HTERT RPE-1 (cell line): ENCODE results near the gene PLEKHG1.

Experiments used
- in situ Hi-C: fragments of 300-500 bp; cut with MboI; formaldehyde crosslinking; loops from 4 replicates; pipeline ENCODE4 v1.14.3; 2020; ENCODE audit warnings: low sequenced_read_pairs

PLEKHG1 gene

DNA sequence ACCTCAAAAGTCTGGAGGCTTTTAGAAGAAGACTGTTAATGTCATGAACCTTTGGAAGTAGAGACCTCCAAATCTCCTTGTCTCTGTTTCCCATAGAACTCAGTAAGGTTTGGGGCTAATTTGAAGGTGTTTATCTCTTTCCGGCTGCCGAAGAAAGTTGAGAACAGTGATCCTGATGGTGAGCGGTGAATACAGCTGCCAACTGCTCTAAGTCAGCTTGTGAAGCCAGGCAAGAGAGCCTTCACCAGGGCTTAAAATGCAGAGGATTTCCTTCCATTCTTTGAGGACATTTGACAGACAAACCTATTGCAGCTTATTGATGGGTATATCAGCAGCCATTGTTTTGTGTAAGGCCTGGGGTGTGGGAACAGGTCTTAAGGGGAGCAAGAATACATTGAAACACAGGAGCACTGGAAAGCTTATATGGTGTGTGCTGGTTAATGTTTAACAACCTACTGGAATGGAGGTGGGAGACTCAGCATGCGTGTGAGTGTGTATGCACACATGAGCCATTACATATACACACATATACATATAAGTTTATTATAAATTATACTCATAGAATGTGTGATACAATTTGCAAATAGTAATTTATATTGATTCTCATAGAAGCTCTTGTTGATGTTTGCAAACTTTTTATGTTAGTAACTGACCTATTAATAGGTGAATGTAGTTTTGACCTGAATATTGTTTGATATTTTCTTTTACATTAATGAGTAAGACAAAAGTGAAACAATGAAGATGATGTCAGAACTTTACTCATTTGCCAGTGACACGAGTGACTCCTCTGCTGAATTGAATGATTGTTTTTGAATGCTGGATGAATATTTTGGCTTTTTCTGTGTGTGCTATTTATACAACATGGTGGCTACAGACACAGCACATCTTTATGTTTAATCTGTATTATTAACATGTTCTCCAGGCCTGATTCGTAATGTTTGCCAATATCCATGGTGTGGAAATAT, 18.1 kb downstream of the PLEKHG1 start:
- in situ Hi-C loops: no loop called here

DNA sequence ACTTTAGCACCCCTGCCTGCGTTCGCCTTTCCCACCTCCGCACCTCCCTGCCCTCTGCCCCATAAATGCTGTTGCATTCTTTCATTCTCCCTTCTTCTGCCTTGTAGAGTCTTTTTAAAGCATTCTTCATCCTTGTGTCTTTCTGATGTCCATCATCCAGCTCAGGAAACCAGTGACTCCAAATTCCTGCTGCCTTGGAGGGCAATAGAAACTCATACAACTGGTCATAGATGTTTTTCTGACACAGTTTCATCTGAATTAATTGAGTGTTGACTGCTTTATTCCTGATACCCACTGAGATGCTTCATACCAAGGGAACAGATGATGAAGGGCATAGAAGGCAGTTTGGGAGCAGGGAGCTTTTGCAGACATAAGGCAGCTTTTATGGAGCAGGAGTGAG, 19.6 kb downstream of the PLEKHG1 start:
- in situ Hi-C loops: no loop called here

- in situ Hi-C loops: no loop called here
These were observed 20.6 kb downstream of the PLEKHG1 start for GRCh38 chr6:150620244-150620643.

DNA sequence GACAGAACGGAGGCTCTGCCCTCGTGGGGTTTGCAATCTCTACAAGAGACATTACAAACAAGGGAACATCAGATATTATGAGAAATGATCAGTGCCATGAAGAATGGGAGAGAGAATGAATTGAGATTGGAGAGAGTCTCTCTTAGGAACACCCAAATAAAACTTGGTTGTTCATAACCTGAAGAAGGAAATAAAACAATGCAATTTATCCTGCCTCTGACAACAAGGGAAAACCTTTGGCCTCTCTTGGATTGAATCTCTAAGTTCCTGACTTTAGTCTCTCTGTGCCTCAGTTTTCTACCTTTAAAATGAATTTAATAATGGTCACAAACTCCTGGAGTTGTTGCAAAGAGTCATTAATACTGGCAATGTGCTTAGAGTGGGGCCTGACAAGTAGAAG, 21.1 kb downstream of the PLEKHG1 start:
- in situ Hi-C loops: no loop called here

DNA sequence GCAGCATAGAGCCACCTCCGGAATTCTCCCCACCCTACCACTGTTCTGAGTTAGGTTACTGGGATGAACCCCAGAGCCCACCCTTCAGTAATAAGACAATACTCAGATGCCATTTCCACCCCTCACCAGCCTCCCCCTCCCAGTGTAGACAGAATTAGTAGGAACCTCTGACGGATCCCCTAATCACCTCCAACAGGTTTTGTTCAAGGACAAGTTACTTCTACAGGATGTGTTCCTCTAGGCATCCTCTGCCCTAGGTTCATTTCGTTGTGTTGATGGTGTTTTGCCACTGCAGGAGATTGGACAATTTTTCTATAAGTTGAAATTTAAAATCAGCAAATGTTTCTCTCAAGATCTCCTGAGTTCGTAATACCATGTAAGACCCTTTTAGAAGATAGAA, 22.8 kb downstream of the PLEKHG1 start:
- in situ Hi-C loops: no loop called here

GRCh38 chr6:150622941-150623874, 23.5 kb downstream of the PLEKHG1 start:
- in situ Hi-C loops: no loop called here

DNA sequence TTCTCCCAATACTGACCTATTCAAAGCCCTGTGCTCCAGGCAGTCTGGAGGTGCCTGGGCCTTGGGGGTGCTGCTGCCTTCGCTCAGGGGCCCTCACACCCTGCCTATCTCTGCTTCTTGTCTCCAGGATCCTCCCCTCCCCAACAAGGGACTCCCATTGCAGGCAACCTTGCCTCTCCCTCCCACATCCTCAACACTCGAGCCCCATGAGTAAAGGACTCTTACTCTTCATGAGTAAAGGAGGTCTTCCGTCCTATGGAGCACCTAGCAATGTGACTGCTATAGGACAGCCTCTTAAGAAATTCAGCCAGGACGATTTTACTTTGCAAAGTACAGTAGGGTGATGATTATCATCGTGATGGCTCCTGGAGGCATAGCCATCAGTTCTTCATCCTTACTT, 24.5 kb downstream of the PLEKHG1 start:
- in situ Hi-C loops: no loop called here

- in situ Hi-C loops: no loop called here
These were observed 26.2 kb downstream of the PLEKHG1 start for GRCh38 chr6:150625927-150626326.

DNA sequence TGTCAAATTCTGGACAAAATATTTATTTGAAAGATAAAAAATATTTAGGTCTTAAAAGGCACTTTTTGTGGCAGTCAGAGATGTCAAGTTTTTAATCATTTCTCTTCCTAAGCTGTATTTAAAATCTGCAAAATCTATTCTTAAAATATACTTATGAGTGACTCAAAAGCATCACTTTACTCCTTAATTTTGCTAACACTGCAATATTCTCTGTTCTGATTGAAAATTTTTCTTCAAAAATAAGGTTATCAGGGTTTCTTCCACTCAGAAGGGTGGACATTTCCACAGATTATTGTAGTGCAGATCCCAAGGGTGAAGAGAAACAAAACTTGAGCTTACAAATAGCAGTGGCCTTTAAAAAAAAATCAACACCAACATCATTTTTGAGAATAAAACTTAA, 27.5 kb downstream of the PLEKHG1 start:
- in situ Hi-C loops: no loop called here

DNA sequence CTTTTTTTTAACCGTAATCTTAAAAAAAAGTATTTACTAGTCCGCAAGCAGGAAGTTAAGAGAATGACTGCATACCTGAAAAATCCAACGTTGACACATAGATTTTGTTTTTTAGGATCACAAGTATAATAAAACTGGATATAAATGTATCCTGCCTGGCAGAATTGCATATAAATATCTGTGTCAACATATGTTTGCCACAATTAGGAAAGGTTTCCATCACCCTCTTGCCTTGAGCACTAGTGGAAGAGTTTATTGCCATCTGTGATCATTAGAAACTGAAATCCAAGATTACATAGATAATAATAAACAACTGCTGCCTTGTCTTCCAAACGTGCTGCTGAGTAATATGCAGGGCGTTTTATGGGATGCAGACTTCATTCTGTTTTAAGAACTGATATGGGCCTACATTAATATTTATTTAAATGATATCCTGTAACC, 27.9 kb downstream of the PLEKHG1 start:
- in situ Hi-C loops: no loop called here

DNA sequence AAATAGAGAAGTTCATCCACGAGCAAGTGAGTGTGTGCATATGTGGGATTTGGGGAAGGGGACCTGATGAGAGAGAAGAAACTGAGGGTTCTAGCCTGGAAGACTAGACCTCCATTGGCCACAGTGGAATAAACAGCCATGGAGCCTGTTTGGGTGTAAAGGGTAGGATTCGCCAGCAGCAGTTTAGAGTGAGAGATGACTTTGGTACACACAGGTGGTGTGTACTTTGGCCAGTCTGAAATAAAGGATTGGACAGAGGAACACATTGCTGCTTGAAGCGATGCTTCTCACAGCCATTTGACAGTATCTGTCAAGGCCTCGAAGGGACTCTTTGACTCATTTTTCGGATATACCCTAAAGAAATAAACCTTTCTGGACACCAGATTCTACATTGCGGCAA, 29.2 kb downstream of the PLEKHG1 start:
- in situ Hi-C loops: no loop called here

GRCh38 chr6:150631283-150631983, 31.7 kb downstream of the PLEKHG1 start:
- in situ Hi-C loops: no loop called here

DNA sequence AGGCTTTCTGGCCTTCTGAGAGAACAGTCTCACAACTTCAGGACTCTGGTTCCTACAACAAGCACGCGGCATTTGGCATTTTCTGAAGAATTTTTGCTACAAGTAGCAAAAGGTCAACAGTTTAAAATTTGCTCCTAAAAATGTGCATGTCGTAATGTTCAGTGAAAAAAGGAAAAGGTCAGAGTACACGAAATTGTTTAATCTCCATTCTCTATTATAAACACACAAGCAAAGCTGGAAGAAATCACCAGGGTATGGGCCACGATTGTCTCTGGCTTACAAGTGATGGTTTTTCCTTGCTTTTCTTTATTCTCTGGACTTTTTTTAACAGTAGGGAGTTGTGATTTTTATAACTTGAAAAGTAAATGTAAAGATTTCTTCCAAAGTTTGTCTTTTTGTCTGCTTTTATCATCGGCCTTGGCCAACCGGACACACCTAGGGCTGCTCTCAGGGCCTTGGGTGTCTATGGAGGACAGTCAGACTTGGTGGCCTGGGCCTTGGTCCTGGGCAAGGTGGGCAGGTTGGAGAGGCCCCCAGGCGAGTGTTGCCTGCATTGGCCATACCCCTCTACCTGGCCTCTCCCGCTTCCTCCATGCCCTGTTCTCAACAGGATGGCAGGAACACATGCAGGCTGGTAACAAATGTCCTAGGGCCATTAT, 32.4 kb downstream of the PLEKHG1 start:
- in situ Hi-C loops: no loop called here

- in situ Hi-C loops: no loop called here
These were observed 33.2 kb downstream of the PLEKHG1 start for GRCh38 chr6:150632785-150633485.

DNA sequence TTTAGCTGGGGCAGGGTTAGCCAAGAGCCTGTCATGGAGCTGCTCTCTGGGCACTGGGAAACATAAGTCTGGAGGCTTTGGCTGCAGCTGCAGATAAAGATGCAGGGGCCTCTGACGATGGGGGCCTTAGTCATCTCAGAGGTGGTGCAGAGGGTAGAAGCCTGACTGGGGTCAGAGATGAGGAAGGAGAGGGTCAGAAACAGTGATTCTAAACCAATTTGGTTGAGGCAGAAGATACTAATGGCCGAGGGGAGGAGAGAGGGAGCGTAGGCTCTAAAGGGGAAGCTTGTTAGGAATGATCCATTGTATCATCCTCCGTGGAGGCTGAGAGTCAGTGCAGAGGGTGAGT, 33.8 kb downstream of the PLEKHG1 start:
- in situ Hi-C loops: no loop called here

DNA sequence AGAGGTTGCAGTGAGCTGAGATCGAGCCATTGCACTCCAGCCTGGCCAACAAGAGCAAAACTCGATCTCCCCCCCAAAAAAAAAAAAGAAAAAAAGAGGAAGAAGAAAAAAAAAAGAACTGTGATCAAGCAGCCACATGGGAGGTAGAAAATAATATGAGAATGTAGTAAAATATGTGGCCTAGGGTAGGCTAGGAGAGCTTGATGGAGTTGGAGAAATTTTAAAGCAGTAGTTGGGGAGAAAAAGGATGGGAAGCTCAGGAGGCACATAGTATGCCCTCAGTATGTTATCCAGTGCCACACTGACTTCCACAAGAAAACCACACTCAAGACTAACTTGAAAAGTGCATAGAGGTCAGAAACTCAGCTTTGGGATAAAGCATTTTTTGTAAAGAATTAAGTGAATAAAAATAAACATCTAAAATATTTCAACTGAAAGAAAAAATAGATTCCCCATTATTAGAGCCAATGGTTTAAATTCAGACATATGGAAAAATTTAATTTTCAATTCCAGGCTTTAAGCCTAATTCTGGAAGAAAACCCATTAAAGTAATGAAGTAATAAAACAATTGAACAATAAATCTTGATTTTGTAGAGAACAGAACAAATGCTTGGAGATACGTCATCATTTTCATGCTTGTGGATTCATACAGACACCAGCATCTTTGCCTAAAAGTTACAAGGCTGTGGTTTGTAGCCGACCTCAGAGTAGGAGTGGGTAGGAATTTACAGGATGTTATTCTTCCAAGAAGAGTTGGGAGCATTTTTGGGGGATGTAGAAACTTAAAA, 34.7 kb downstream of the PLEKHG1 start:
- in situ Hi-C loops: no loop called here

DNA sequence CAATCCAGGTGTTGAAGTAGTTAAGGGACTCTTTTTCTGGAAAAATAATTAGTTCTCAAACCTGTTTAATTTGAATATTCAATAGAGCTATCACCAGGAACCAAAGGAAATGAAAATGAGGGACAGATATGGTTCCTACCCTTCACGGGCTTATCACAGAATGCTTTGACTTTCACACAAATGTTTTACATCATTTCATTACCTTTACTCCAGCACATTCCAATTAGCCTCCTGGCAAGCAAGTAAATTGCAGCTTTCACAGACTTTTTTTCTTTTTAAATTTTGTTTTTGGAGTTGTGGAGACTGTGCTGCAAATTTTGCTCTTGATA, 35.2 kb downstream of the PLEKHG1 start:
- in situ Hi-C loops: no loop called here

GRCh38 chr6:150635906-150636514, 36.3 kb downstream of the PLEKHG1 start:
- in situ Hi-C loops: no loop called here

- in situ Hi-C loops: no loop called here
These were observed 37.1 kb downstream of the PLEKHG1 start for GRCh38 chr6:150636808-150637207.
